ENCODE data around the gene ATXN7L1. TPM values are rescaled to one million over a fixed set of nuclear protein-coding genes. Genes with fewer than 3 reads are reported as not detected.

ATXN7L1 gene
- polyA plus RNA-seq, 4 donors = 9.7 to 50.8 (median 26.7) TPM

GRCh38 chr7:105689067-105689819 lies 187.2 kb downstream of the ATXN7L1 start:
- H3K4me3 ChIP-seq (ENCODE audit: low read depth in 1 of 3, low read length in 3 of 3) = no peak overlapping the region
- H3K27ac ChIP-seq (ENCODE audit: low read depth in 1 of 3, low read length in 2 of 3) = no peak overlapping the region
- H3K4me1 ChIP-seq (ENCODE audit: control insufficient read depth in 3 of 3, insufficient read depth in 2 of 3, low read depth in 1 of 3, low read length in 2 of 3) = peaks cover 0 to 3% (median 0%) of the 10 kb centered on the region in 3 donors
- DNase-seq = no peak
- 70 to 90% (median 79%) methylated on average over 13 of the region's 13 CpGs for WGBS, 3 donors
- no peak for FAIRE-seq
- H3K9me3 ChIP-seq (ENCODE audit: control insufficient read depth in 2 of 2, insufficient read depth in 1 of 2, low read depth in 1 of 2, low read length in 1 of 2) = peaks cover 0 to 7% of the 10 kb centered on the region in 2 donors
- H3K27me3 ChIP-seq (ENCODE audit: control insufficient read depth in 3 of 3, insufficient read depth in 3 of 3, low read length in 3 of 3) = no peaks in the 10 kb centered on the region
- H3K36me3 ChIP-seq (ENCODE audit: control insufficient read depth in 3 of 3, insufficient read depth in 2 of 3, low read depth in 1 of 3, low read length in 3 of 3) = peaks cover 0 to 7% (median 0%) of the 10 kb centered on the region in 3 donors

GRCh38 chr7:105688617-105689016 lies 187.8 kb downstream of the ATXN7L1 start:
- Histone ChIP-seq H3K4me3 (ENCODE audit: low read depth in 1 of 3, low read length in 3 of 3) (no peak overlapping the region), H3K9me3 (ENCODE audit: control insufficient read depth in 2 of 2, insufficient read depth in 1 of 2, low read depth in 1 of 2, low read length in 1 of 2) (peaks cover 0 to 7% of the 10 kb centered on the region in 2 donors), H3K4me1 (ENCODE audit: control insufficient read depth in 3 of 3, insufficient read depth in 2 of 3, low read depth in 1 of 3, low read length in 2 of 3) (peaks cover 0 to 3% (median 0%) of the 10 kb centered on the region in 3 donors), H3K27me3 (ENCODE audit: control insufficient read depth in 3 of 3, insufficient read depth in 3 of 3, low read length in 3 of 3) (no peaks in the 10 kb centered on the region), H3K36me3 (ENCODE audit: control insufficient read depth in 3 of 3, insufficient read depth in 2 of 3, low read depth in 1 of 3, low read length in 3 of 3) (peaks cover 0 to 9% (median 0%) of the 10 kb centered on the region in 3 donors), H3K27ac (ENCODE audit: low read depth in 1 of 3, low read length in 2 of 3) (no peak overlapping the region)
- DNase-seq (peak in 1 of 2 donors; percentile 23), FAIRE-seq (no peak)
- 53 to 85% (median 71%) methylated on average over 4 to 5 of the region's 5 CpGs for WGBS, 3 donors

- H3K4me1 ChIP-seq (ENCODE audit: control insufficient read depth in 3 of 3, insufficient read depth in 2 of 3, low read depth in 1 of 3, low read length in 2 of 3) = no peaks in the 10 kb centered on the region
- H3K36me3 ChIP-seq (ENCODE audit: control insufficient read depth in 3 of 3, insufficient read depth in 2 of 3, low read depth in 1 of 3, low read length in 3 of 3) = peaks cover 0 to 11% (median 0%) of the 10 kb centered on the region in 3 donors
- no peak for FAIRE-seq
- 95 to 96% (median 96%) methylated on average over 3 of the region's 3 CpGs for WGBS, 3 donors
- DNase-seq = no peak
- H3K9me3 ChIP-seq (ENCODE audit: control insufficient read depth in 2 of 2, insufficient read depth in 1 of 2, low read depth in 1 of 2, low read length in 1 of 2) = peaks cover 0 to 7% of the 10 kb centered on the region in 2 donors
- H3K27ac ChIP-seq (ENCODE audit: low read depth in 1 of 3, low read length in 2 of 3) = no peak overlapping the region
- no peaks in the 10 kb centered on the region for H3K27me3 ChIP-seq (ENCODE audit: control insufficient read depth in 3 of 3, insufficient read depth in 3 of 3, low read length in 3 of 3)
- H3K4me3 ChIP-seq (ENCODE audit: low read depth in 1 of 3, low read length in 3 of 3) = no peak overlapping the region
Measured at GRCh38 chr7:105685161-105685560, 191.2 kb downstream of the ATXN7L1 start.

- Histone ChIP-seq H3K27me3 (ENCODE audit: control insufficient read depth in 3 of 3, insufficient read depth in 3 of 3, low read length in 3 of 3) (no peaks in the 10 kb centered on the region), H3K4me3 (ENCODE audit: low read depth in 1 of 3, low read length in 3 of 3) (no peak overlapping the region), H3K4me1 (ENCODE audit: control insufficient read depth in 3 of 3, insufficient read depth in 2 of 3, low read depth in 1 of 3, low read length in 2 of 3) (peaks cover 0 to 9% (median 2%) of the 10 kb centered on the region in 3 donors), H3K36me3 (ENCODE audit: control insufficient read depth in 3 of 3, insufficient read depth in 2 of 3, low read depth in 1 of 3, low read length in 3 of 3) (peaks cover 0 to 7% (median 0%) of the 10 kb centered on the region in 3 donors), H3K27ac (ENCODE audit: low read depth in 1 of 3, low read length in 2 of 3) (no peak overlapping the region), H3K9me3 (ENCODE audit: control insufficient read depth in 2 of 2, insufficient read depth in 1 of 2, low read depth in 1 of 2, low read length in 1 of 2) (peaks cover 0 to 5% of the 10 kb centered on the region in 2 donors)
- no peak for FAIRE-seq
- 76 to 94% (median 87%) methylated on average over 2 of the region's 2 CpGs for WGBS, 3 donors
- no peak for DNase-seq
Measured at GRCh38 chr7:105682341-105683060, 193.9 kb downstream of the ATXN7L1 start.

- FAIRE-seq = no peak
- Histone ChIP-seq H3K27ac (ENCODE audit: low read depth in 1 of 3, low read length in 2 of 3) (peak overlapping the region in 1 of 3 donors; percentile 28), H3K9me3 (ENCODE audit: control insufficient read depth in 2 of 2, insufficient read depth in 1 of 2, low read depth in 1 of 2, low read length in 1 of 2) (no peaks in the 10 kb centered on the region), H3K4me1 (ENCODE audit: control insufficient read depth in 3 of 3, insufficient read depth in 2 of 3, low read depth in 1 of 3, low read length in 2 of 3) (peaks cover 2 to 13% (median 7%) of the 10 kb centered on the region in 3 donors), H3K27me3 (ENCODE audit: control insufficient read depth in 3 of 3, insufficient read depth in 3 of 3, low read length in 3 of 3) (no peaks in the 10 kb centered on the region), H3K36me3 (ENCODE audit: control insufficient read depth in 3 of 3, insufficient read depth in 2 of 3, low read depth in 1 of 3, low read length in 3 of 3) (peaks cover 0 to 12% (median 0%) of the 10 kb centered on the region in 3 donors), H3K4me3 (ENCODE audit: low read depth in 1 of 3, low read length in 3 of 3) (no peak overlapping the region)
- DNase-seq = no peak
- 81 to 87% (median 82%) methylated on average over 9 of the region's 9 CpGs for WGBS, 3 donors
Measured at GRCh38 chr7:105680505-105681187, 195.8 kb downstream of the ATXN7L1 start.

GRCh38 chr7:105678811-105679495 lies 197.4 kb downstream of the ATXN7L1 start:
- Histone ChIP-seq H3K27ac (ENCODE audit: low read depth in 1 of 3, low read length in 2 of 3) (peak overlapping the region in 1 of 3 donors; percentile 75), H3K4me3 (ENCODE audit: low read depth in 1 of 3, low read length in 3 of 3) (peak overlapping the region; percentile 1 to 27 (median 9)), H3K27me3 (ENCODE audit: control insufficient read depth in 3 of 3, insufficient read depth in 3 of 3, low read length in 3 of 3) (no peaks in the 10 kb centered on the region), H3K9me3 (ENCODE audit: control insufficient read depth in 2 of 2, insufficient read depth in 1 of 2, low read depth in 1 of 2, low read length in 1 of 2) (no peaks in the 10 kb centered on the region), H3K4me1 (ENCODE audit: control insufficient read depth in 3 of 3, insufficient read depth in 2 of 3, low read depth in 1 of 3, low read length in 2 of 3) (peaks cover 2 to 13% (median 7%) of the 10 kb centered on the region in 3 donors), H3K36me3 (ENCODE audit: control insufficient read depth in 3 of 3, insufficient read depth in 2 of 3, low read depth in 1 of 3, low read length in 3 of 3) (peaks cover 0 to 12% (median 0%) of the 10 kb centered on the region in 3 donors)
- peak in 1 of 2 donors; percentile 74 for DNase-seq
- no peak for FAIRE-seq
- WGBS, 3 donors = 9 to 26% (median 20%) methylated on average over 25 of the region's 25 CpGs

- no peak for FAIRE-seq
- Histone ChIP-seq H3K4me1 (ENCODE audit: control insufficient read depth in 3 of 3, insufficient read depth in 2 of 3, low read depth in 1 of 3, low read length in 2 of 3) (peaks cover 2 to 13% (median 7%) of the 10 kb centered on the region in 3 donors), H3K4me3 (ENCODE audit: low read depth in 1 of 3, low read length in 3 of 3) (no peak overlapping the region)
Measured at GRCh38 chr7:105677817-105678573, 198.4 kb downstream of the ATXN7L1 start.

More at GRCh38 chr7:105677817-105678573, 198.4 kb downstream of the ATXN7L1 start:
- Histone ChIP-seq H3K9me3 (ENCODE audit: control insufficient read depth in 2 of 2, insufficient read depth in 1 of 2, low read depth in 1 of 2, low read length in 1 of 2) (no peaks in the 10 kb centered on the region), H3K27me3 (ENCODE audit: control insufficient read depth in 3 of 3, insufficient read depth in 3 of 3, low read length in 3 of 3) (no peaks in the 10 kb centered on the region), H3K27ac (ENCODE audit: low read depth in 1 of 3, low read length in 2 of 3) (peak overlapping the region in 1 of 3 donors; percentile 69), H3K36me3 (ENCODE audit: control insufficient read depth in 3 of 3, insufficient read depth in 2 of 3, low read depth in 1 of 3, low read length in 3 of 3) (peaks cover 0 to 10% (median 0%) of the 10 kb centered on the region in 3 donors)
- peak in 1 of 2 donors; percentile 60 for DNase-seq
- 45 to 54% (median 48%) methylated on average over 11 of the region's 11 CpGs for WGBS, 3 donors
